HepG2 (cell line): Measurements from ENCODE around the gene KLHL13. TPM values are rescaled to one million over a fixed set of nuclear protein-coding genes. Genes with fewer than 3 reads are reported as not detected.

Source experiments
- ASH2L ChIP-seq: fragments of 300-600, 200-600 bp; sonication (generic); IDR thresholded peaks from 2 replicates; pipeline ENCODE4 v1.7.0; 2017; ENCODE audit warnings: low read depth, mild to moderate bottlenecking, moderate library complexity, mixed read lengths, low read length; ENCODE audit not compliant: insufficient read length
- FOXA3 ChIP-seq: IDR thresholded peaks from 2 replicates; pipeline ENCODE4 v1.6.1; 2016; ENCODE audit warnings: missing genetic modification reagents, missing compliant biosample characterization
- HOXD1 ChIP-seq: sonication (generic); formaldehyde crosslinking; IDR thresholded peaks from 2 replicates; pipeline ENCODE4 v1.5.0; 2020; ENCODE audit warnings: missing genetic modification reagents
- IRF2 ChIP-seq: IDR thresholded peaks from 2 replicates; pipeline ENCODE4 v1.6.1; 2018; ENCODE audit warnings: missing genetic modification reagents, missing compliant biosample characterization
- KLF6 ChIP-seq: IDR thresholded peaks from 2 replicates; pipeline ENCODE4 v1.8.0; 2016; ENCODE audit warnings: missing biosample characterization, missing genetic modification reagents
- RAD21 ChIP-seq: fragments of 450-650 bp; formaldehyde crosslinking; IDR thresholded peaks from 2 replicates; pipeline ENCODE4 v1.5.0; 2020; ENCODE audit warnings: mild to moderate bottlenecking
- RFXAP ChIP-seq: sonication (generic); formaldehyde crosslinking; IDR thresholded peaks from 2 replicates; pipeline ENCODE4 v1.4.0; 2020; ENCODE audit warnings: missing genetic modification reagents, borderline replicate concordance
- SIX1 ChIP-seq: sonication (generic); formaldehyde crosslinking; IDR thresholded peaks from 2 replicates; pipeline ENCODE4 v1.4.0; 2020; ENCODE audit warnings: missing genetic modification reagents, borderline replicate concordance
- SMC3 ChIP-seq: IDR thresholded peaks from 2 replicates; pipeline ENCODE4 v1.6.1; 2011; ENCODE audit warnings: low read length, improper control_type of control experiment
- SOX5 ChIP-seq: IDR thresholded peaks from 2 replicates; pipeline ENCODE4 v1.6.1; 2016; ENCODE audit warnings: borderline replicate concordance
- SUZ12 ChIP-seq: fragments of 150-350 bp; IDR thresholded peaks from 2 replicates; pipeline ENCODE4 v1.6.1; 2014; ENCODE audit warnings: low read depth, low read length
- ZNF331 ChIP-seq: sonication (generic); formaldehyde crosslinking; IDR thresholded peaks from 2 replicates; pipeline ENCODE4 v1.4.0; 2020; ENCODE audit warnings: missing genetic modification reagents
- ZNF605 ChIP-seq: sonication (generic); formaldehyde crosslinking; IDR thresholded peaks from 2 replicates; pipeline ENCODE4 v1.8.0; 2022; ENCODE audit warnings: mild to moderate bottlenecking, missing genetic modification reagents
- ZNF709 ChIP-seq: sonication (generic); formaldehyde crosslinking; IDR thresholded peaks from 2 replicates; pipeline ENCODE4 v1.5.0; 2020; ENCODE audit warnings: mild to moderate bottlenecking, missing genetic modification reagents
- ZNF766 ChIP-seq: sonication (generic); formaldehyde crosslinking; IDR thresholded peaks from 2 replicates; pipeline ENCODE4 v1.5.0; 2020; ENCODE audit warnings: missing genetic modification reagents, borderline replicate concordance
- ZNF768 ChIP-seq: sonication (generic); formaldehyde crosslinking; IDR thresholded peaks from 2 replicates; pipeline ENCODE4 v1.4.0; 2020; ENCODE audit warnings: missing genetic modification reagents
- ZNF891 ChIP-seq: sonication (generic); formaldehyde crosslinking; IDR thresholded peaks from 2 replicates; pipeline ENCODE4 v1.5.0; 2020; ENCODE audit warnings: mild to moderate bottlenecking, missing genetic modification reagents
- polyA plus RNA-seq, 8 experiments: library from polyadenylated mRNA; depleted of rRNA in 3 of 8; stranded (reverse) in 7 of 8; unstranded in 1 of 8; fragments of >200 nt; fragmentation: Illumina TruSeq in 4 of 8; extraction: Trizol in 4 of 8; gene quantifications; 2 replicates each; pipeline versions ENCODE4 v1.2.1 to v1.2.3, GENCODE V29; 2011 to 2016; ENCODE audit warnings: low read depth in 4 of 8, missing spikeins in 1 of 8, mixed read lengths in 1 of 8; ENCODE audit not compliant: insufficient read depth in 1 of 8
- total RNA-seq, 5 experiments: library from RNA; depleted of rRNA; stranded (reverse); fragments of >200 nt; fragmentation: Illumina TruSeq; extraction: Trizol; gene quantifications; 2 replicates each; pipeline ENCODE4 v1.2.3, GENCODE V29; 2016; ENCODE audit warnings: low read depth in 1 of 5
- TF ChIP-seq, protein P1 (sequence below): sonication (generic); formaldehyde crosslinking; IDR thresholded peaks from 2 replicates; pipeline ENCODE4 v1.5.1; 2020; ENCODE audit warnings: mild to moderate bottlenecking, missing genetic modification reagents
- TF ChIP-seq, protein P2 (sequence below): sonication (generic); formaldehyde crosslinking; IDR thresholded peaks from 2 replicates; pipeline ENCODE4 v1.8.0; 2022; ENCODE audit warnings: mild to moderate bottlenecking, missing genetic modification reagents, borderline replicate concordance
- TF ChIP-seq, protein P3 (sequence below): sonication (generic); formaldehyde crosslinking; IDR thresholded peaks from 2 replicates; pipeline ENCODE4 v1.4.0; 2020; ENCODE audit warnings: missing genetic modification reagents
- TF ChIP-seq, protein P4 (sequence below): sonication (generic); formaldehyde crosslinking; IDR thresholded peaks from 2 replicates; pipeline ENCODE4 v1.5.1; 2020; ENCODE audit warnings: missing genetic modification reagents, mild to moderate bottlenecking, borderline replicate concordance

KLHL13 gene
- total and polyA plus RNA-seq, 2 of the 13 experiments (the other 11 are each of a cell fraction or from before 2014, with no cell fraction given), result 0.28 to 1.6 TPM

DNA sequence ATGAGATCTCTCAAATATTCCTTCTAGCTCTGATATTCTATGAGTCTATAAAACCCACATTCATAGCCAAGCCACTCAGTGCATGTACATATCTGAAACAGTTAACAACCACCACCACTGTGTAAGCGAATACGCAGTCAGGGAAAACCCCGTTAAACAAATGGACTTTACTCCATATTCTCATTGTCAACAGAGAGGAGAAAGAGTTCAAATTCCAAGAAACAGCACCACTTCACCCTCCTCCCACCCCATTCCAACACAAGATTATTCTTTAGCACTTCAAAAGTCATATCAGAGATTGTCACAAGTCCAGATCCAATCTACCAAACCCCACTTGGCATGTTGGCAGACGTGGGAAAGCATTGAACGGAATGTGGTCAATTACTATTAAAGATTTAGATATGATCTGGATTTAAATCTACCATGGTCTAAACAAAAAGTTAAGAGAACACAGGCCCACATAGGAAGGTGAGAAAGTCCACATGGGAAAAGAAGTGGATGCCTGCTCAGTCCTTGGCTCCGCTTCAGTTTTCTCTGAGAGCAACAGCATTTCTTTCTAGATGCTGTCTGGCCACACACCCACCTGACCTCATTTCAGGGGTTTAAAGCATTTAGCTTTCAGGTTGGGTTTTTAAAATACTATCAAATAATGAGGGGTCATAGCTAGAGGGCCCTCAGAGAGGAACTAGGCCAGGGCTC is 39.8 kb upstream of the KLHL13 start (continued):
- TF ChIP-seq IRF2 (CRISPR knock-in tag) (no peak), RAD21 (CRISPR knock-in tag) (no peak), ZNF709 (CRISPR knock-in tag) (no peak), ZNF891 (CRISPR knock-in tag) (no peak), ZNF768 (CRISPR knock-in tag) (no peak), FOXA3 (CRISPR knock-in tag) (peak; percentile 43; the same call in 1 of the 2 replicates), ZNF331 (CRISPR knock-in tag) (0 out of 2 replicates have a peak, but pooled peaks have one; percentile 26), RFXAP (CRISPR knock-in tag) (no peak), SIX1 (CRISPR knock-in tag) (no peak; the same call in 1 of the 2 replicates), ZNF605 (CRISPR knock-in tag) (no peak), ZNF766 (CRISPR knock-in tag) (no peak), SUZ12 (no peak), KLF6 (no peak), ASH2L (peak; percentile 17), SMC3 (no peak), HOXD1 (CRISPR knock-in tag) (no peak), SOX5 (CRISPR knock-in tag) (peak; percentile 32; the same call in 1 of the 2 replicates)
- TF ChIP-seq, protein P1, sequence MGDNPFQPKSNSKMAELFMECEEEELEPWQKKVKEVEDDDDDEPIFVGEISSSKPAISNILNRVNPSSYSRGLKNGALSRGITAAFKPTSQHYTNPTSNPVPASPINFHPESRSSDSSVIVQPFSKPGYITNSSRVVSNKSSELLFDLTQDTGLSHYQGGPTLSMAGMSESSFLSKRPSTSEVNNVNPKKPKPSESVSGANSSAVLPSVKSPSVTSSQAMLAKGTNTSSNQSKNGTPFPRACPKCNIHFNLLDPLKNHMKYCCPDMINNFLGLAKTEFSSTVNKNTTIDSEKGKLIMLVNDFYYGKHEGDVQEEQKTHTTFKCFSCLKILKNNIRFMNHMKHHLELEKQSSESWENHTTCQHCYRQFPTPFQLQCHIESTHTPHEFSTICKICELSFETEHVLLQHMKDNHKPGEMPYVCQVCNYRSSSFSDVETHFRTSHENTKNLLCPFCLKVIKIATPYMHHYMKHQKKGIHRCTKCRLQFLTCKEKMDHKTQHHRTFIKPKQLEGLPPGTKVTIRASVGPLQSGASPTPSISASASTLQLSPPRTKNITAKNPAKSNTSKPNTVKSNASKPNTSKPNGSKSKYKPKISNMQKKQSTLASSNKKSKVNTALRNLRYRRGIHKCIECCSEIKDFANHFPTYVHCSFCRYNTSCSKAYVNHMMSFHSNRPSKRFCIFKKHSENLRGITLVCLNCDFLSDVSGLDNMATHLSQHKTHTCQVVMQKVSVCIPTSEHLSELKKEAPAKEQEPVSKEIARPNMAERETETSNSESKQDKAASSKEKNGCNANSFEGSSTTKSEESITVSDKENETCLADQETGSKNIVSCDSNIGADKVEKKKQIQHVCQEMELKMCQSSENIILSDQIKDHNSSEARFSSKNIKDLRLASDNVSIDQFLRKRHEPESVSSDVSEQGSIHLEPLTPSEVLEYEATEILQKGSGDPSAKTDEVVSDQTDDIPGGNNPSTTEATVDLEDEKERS (CRISPR knock-in tag), result no peak
- TF ChIP-seq, protein P2, sequence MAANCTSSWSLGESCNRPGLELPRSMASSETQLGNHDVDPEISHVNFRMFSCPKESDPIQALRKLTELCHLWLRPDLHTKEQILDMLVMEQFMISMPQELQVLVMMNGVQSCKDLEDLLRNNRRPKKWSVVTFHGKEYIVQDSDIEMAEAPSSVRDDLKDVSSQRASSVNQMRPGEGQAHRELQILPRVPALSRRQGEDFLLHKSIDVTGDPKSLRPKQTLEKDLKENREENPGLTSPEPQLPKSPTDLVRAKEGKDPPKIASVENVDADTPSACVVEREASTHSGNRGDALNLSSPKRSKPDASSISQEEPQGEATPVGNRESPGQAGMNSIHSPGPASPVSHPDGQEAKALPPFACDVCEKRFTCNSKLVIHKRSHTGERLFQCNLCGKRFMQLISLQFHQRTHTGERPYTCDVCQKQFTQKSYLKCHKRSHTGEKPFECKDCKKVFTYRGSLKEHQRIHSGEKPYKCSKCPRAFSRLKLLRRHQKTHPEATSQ (CRISPR knock-in tag), result no peak
- TF ChIP-seq, protein P3, sequence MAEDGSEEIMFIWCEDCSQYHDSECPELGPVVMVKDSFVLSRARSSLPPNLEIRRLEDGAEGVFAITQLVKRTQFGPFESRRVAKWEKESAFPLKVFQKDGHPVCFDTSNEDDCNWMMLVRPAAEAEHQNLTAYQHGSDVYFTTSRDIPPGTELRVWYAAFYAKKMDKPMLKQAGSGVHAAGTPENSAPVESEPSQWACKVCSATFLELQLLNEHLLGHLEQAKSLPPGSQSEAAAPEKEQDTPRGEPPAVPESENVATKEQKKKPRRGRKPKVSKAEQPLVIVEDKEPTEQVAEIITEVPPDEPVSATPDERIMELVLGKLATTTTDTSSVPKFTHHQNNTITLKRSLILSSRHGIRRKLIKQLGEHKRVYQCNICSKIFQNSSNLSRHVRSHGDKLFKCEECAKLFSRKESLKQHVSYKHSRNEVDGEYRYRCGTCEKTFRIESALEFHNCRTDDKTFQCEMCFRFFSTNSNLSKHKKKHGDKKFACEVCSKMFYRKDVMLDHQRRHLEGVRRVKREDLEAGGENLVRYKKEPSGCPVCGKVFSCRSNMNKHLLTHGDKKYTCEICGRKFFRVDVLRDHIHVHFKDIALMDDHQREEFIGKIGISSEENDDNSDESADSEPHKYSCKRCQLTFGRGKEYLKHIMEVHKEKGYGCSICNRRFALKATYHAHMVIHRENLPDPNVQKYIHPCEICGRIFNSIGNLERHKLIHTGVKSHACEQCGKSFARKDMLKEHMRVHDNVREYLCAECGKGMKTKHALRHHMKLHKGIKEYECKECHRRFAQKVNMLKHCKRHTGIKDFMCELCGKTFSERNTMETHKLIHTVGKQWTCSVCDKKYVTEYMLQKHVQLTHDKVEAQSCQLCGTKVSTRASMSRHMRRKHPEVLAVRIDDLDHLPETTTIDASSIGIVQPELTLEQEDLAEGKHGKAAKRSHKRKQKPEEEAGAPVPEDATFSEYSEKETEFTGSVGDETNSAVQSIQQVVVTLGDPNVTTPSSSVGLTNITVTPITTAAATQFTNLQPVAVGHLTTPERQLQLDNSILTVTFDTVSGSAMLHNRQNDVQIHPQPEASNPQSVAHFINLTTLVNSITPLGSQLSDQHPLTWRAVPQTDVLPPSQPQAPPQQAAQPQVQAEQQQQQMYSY (CRISPR knock-in tag), result no peak
- TF ChIP-seq, protein P4, sequence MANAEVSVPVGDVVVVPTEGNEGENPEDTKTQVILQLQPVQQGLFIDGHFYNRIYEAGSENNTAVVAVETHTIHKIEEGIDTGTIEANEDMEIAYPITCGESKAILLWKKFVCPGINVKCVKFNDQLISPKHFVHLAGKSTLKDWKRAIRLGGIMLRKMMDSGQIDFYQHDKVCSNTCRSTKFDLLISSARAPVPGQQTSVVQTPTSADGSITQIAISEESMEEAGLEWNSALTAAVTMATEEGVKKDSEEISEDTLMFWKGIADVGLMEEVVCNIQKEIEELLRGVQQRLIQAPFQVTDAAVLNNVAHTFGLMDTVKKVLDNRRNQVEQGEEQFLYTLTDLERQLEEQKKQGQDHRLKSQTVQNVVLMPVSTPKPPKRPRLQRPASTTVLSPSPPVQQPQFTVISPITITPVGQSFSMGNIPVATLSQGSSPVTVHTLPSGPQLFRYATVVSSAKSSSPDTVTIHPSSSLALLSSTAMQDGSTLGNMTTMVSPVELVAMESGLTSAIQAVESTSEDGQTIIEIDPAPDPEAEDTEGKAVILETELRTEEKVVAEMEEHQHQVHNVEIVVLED (CRISPR knock-in tag), result no peak
